ENCODE measurements around the gene GPR78.

GRCh38 chr4:8577046-8577445 lies 3.1 kb upstream of the GPR78 start:
- TF ChIP-seq EZH2phosphoT487 (IDR thresholded peaks at IDR 0.05; ENCODE audit: insufficient read depth, low read depth), result no peak
- TF ChIP-seq EZH2 (IDR thresholded peaks at IDR 0.05; ENCODE audit: insufficient read depth, poor library complexity, severe bottlenecking), result no peak
